ENCODE data around the gene MDM2.

- TF ChIP-seq, protein P1, sequence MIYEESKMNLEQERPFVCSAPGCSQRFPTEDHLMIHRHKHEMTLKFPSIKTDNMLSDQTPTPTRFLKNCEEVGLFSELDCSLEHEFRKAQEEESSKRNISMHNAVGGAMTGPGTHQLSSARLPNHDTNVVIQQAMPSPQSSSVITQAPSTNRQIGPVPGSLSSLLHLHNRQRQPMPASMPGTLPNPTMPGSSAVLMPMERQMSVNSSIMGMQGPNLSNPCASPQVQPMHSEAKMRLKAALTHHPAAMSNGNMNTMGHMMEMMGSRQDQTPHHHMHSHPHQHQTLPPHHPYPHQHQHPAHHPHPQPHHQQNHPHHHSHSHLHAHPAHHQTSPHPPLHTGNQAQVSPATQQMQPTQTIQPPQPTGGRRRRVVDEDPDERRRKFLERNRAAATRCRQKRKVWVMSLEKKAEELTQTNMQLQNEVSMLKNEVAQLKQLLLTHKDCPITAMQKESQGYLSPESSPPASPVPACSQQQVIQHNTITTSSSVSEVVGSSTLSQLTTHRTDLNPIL (CRISPR knock-in tag; IDR thresholded peaks at IDR 0.05; ENCODE audit: low read depth): no peak
- TF ChIP-seq ARNTL (CRISPR knock-in tag; IDR thresholded peaks at IDR 0.05; ENCODE audit: borderline replicate concordance, low read depth) (no peak), TSHZ2 (CRISPR knock-in tag; IDR thresholded peaks at IDR 0.05) (no peak), ZFP3 (CRISPR knock-in tag; IDR thresholded peaks at IDR 0.05) (no peak), ZNF70 (CRISPR knock-in tag; IDR thresholded peaks at IDR 0.05) (no peak), CSDC2 (CRISPR knock-in tag; IDR thresholded peaks at IDR 0.05) (no peak), GLIS3 (CRISPR knock-in tag; IDR thresholded peaks at IDR 0.05) (no peak), PATZ1 (CRISPR knock-in tag; IDR thresholded peaks at IDR 0.05; ENCODE audit: borderline replicate concordance) (no peak), TCF4 (CRISPR knock-in tag; IDR thresholded peaks at IDR 0.05; ENCODE audit: borderline replicate concordance) (no peak), ZFP30 (CRISPR knock-in tag; IDR thresholded peaks at IDR 0.05) (no peak), ISL1 (CRISPR knock-in tag; IDR thresholded peaks at IDR 0.05) (no peak)
These were observed 76.3 kb downstream of the MDM2 start for GRCh38 chr12:68884251-68884650.
